GM19397 (cell line): Measurements from ENCODE around the gene CDKN2AIPNL.

Source experiments
- ATAC-seq: cut with Tn5 transposase; IDR thresholded peaks from one replicate; pipeline ENCODE4 v1.9.1; 2021; ENCODE audit warnings: mild to moderate bottlenecking, moderate library complexity; ENCODE audit not compliant: unreplicated experiment

CDKN2AIPNL gene

DNA sequence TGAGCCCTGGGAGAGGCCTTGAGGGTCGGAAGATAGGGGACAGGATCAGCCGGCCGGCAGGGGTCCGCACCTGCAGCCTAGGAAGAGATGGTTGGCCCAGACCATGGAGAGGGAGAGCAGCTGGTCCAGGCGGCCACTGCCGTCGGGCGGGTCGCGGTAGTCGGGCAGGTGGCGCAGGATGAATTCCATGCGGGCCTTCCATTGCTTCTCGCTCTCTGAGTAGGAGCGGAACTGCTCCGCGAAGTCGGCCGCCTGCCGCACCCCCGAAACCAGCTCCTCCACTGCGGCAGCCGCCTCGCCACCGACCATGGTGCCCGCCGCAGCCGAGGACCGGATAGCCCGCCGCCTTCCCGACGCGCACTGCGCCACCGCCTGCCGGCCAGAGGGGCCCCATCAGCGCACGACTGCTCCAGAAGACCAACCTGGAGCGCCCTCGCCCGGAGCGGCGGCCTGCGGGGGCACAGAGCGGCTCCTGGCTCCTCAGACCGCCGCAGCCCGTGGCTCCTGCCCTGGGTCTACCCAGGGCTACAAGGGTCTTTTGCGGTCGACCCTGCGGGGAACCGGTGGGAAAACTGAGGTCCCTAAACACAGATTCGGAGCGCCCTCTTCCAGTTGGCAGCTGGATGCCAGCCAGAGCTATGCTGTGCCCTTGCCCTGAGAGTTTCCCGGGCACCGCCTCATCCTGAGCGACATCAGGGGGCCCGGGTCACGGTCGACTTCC is at the start of gene CDKN2AIPNL:
Gene CDKN2AIPNL, minus strand, starts transcription at position 336 of the 721 bp plus-strand sequence. Its CDS starts 27 bp downstream, at position 309.
- ATAC-seq, result peak; percentile 97

DNA sequence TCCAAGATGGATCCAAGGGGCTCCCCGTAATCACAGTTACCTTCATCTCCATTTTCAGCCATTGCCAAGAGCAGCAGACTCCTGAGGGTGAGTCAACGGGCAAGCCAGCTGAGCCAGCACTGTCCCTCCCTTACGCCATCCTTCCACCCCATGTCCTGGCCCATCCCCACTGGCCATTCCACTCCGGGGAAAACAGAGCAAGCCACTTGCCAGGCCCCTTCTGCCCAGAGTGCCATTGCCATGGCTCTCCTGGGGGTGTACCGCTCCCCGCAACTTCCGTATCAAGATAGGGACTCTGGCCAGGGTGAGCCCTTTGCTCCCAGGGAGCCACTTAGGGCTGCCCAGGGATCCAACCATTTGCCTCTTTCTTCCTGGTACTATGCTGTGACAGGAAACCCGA is 48.9 kb upstream of the CDKN2AIPNL start:
- ATAC-seq, result no peak

- ATAC-seq, result no peak
These were observed 47.8 kb upstream of the CDKN2AIPNL start for GRCh38 chr5:134459491-134459890.

DNA sequence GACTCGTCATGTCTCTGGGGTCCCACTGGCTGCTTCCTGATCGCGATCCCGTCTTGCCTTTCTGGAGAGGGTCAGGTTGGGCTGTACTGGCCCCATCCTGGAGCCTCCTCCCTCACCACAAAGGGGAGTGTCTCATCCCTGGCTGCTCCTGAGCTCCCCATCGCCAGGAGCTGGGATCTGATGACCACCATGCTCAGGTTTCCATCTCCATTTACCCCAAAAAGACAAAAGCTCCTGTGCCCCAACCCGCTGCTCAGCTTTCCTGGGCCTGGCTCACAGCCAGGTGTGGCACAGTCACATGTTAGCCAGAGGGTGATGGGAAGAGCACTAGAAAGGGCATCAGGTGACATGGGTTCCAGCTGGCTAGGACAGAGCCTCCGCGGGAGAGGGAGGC is 47.3 kb upstream of the CDKN2AIPNL start:
- no peak for ATAC-seq

GRCh38 chr5:134458234-134459009 is 46.7 kb upstream of the CDKN2AIPNL start:
- no peak for ATAC-seq

- ATAC-seq, result no peak
These were observed 46.1 kb upstream of the CDKN2AIPNL start for GRCh38 chr5:134457801-134458200.

DNA sequence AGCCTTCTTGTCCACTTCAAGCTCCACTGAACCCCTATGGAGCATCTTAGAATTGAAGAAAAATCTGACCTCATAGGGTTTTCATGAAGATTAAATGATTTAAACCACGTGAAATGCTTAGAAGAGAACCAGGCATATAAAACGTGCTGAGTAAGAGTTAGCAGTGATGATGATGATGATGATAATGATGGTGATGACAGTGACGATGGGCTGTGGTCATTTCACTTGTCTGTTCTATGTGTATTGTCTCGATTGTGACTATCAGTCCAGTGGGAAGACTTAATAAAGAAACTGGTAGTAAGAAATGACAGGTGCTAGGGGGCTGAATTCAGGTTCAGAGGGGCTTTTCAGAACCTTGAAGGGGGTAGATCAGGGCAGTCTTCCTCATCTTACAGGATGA is 45.1 kb upstream of the CDKN2AIPNL start:
- ATAC-seq, result no peak

- ATAC-seq, result no peak
These were observed 43.8 kb upstream of the CDKN2AIPNL start for GRCh38 chr5:134455466-134455865.

GRCh38 chr5:134453016-134453415 is 41.3 kb upstream of the CDKN2AIPNL start:
- no peak for ATAC-seq

DNA sequence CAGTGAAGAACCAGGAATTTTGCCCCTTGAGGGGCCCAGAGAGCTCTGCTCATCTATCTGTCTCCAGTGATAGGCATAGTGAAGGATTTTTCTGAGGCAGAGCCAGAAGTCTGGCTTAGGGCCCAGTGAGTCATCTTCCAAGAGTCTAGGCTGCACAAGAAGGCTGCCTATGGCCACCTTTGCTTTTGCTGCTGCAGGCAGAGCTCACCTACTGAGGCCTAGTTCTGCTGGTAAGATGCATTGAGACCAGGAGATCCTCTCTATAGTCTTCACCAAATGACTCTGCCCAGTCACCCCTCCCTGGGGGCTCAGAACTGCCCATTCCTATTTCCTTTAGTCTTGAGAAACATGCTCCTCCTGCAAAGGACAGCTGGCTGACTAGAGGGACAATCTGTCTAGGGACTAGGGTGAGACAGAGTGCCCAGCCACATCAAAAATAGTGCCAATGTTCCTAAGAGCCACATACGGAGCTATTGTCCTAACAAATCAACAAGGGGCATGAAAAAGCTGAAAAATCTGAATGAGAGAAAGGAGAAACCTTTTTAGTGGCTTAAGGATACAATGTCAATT is 40.3 kb upstream of the CDKN2AIPNL start:
- no peak for ATAC-seq

GRCh38 chr5:134451225-134451935 is 39.7 kb upstream of the CDKN2AIPNL start:
- no peak for ATAC-seq

DNA sequence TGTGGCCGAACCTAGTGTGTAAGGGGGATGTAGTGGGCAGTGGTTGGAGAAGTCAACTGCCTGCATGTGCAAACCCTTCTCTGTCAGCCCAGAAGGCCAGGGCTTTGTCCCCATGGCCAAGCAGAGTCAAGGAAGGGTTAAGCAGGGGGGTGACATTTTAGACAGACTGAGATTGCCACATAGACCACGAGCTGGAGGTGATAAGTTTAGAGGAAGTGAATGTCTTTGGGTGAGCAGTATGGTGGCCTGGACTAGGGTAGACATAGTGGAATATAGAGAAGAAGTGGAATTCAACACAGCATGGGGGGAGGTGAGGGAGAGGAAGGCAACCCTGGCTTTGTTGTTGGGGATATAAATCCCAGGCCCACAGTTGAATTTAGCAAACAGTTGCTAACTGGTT is 38.7 kb upstream of the CDKN2AIPNL start:
- no peak for ATAC-seq

DNA sequence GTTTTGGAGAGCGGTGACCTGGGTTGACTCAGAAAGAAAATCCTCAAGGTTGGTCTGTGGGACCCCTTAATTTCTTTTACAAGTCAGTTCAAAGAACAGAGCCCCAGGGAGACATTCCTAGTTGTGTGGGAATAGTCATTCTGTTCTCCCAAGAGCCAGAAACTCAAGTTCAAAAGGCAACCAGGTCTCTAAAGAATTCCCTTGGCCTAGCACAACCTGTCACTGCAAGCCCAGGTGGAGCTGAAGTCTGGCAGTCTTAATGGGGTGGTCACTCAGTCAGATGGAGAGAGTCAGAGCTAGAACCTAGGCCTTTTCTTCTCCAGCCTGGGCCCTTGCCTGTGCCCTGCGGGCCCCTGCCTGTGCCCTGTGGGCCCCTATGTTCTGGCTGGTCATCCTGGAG is 37.5 kb upstream of the CDKN2AIPNL start:
- no peak for ATAC-seq

GRCh38 chr5:134447815-134448520 is 36.3 kb upstream of the CDKN2AIPNL start:
- ATAC-seq, result no peak

GRCh38 chr5:134446938-134447337 is 35.3 kb upstream of the CDKN2AIPNL start:
- ATAC-seq, result peak; percentile 69

GRCh38 chr5:134445856-134446818 is 34.5 kb upstream of the CDKN2AIPNL start:
- ATAC-seq, result no peak

DNA sequence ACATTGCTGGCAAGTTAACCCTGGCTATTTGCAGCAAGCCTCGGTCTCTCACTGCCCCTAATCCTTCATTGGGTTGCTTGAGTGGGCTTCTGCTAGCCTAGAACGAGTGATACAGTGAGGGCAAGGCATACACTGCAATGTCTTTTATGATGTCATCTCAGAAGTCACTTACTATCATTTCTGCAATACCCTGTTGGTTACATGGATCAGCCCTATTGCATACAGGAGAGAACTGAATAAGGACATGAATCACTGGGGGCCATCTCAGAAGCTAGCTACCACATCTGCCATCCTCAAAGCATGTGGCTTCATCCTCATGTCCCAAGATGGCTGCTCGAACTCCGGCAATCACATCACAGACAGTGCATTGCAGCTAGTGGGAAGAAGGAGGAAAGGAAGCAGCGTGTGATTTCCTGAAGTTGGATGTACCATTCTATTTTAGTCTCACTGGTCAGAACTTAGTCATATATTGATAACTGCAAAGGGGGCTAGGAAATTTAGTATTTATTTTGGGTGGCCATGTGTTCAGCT is 33.3 kb upstream of the CDKN2AIPNL start:
- no peak for ATAC-seq

- no peak for ATAC-seq
These were observed 28.6 kb upstream of the CDKN2AIPNL start for GRCh38 chr5:134440201-134440755.

GRCh38 chr5:134439210-134439654 is 27.6 kb upstream of the CDKN2AIPNL start:
- no peak for ATAC-seq
